Stimulated activated CD4-positive, alpha-beta T cell treated with anti-CD3 and anti-CD28 coated beads, Interleukin-1b, Interleukin-23, amount 100 ng/mL, for 24 hours (primary cell): ENCODE results near the gene PPP2R5C.
A peak's percentile ranks its signal among the peaks of the same experiment; 100 is the strongest.

Experiments used
- DNase-seq, 4 experiments: peaks; one replicate each; pipeline ENCODE4 v3.0.0-alpha.2; 2020; ENCODE audit warnings: low read depth in 4 of 4, low spot score in 1 of 4

PPP2R5C gene

GRCh38 chr14:101859958-101860357 is 98.4 kb downstream of the PPP2R5C start:
- DNase-seq, result no peak

GRCh38 chr14:101861464-101861863 is 100.0 kb downstream of the PPP2R5C start:
- no peak for DNase-seq

DNA sequence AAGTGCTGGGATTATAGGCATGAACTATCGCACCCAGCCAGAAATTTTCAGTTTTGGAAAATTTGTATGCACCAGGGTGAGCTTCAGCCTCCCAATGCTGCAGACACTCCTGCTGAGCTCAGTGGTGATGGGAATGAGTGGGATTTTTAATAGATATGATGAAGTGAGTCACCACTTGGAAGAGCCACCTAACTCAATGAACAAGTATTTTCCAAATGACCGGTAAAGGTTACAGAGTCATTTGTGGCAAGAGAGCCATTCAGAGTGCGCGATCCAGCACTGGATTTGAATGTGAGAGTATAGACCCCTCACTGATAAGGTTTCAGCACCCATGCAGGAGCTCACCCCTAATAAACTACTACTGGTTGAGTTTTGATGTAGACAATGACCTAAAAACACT is 100.7 kb downstream of the PPP2R5C start:
- no peak for DNase-seq

DNA sequence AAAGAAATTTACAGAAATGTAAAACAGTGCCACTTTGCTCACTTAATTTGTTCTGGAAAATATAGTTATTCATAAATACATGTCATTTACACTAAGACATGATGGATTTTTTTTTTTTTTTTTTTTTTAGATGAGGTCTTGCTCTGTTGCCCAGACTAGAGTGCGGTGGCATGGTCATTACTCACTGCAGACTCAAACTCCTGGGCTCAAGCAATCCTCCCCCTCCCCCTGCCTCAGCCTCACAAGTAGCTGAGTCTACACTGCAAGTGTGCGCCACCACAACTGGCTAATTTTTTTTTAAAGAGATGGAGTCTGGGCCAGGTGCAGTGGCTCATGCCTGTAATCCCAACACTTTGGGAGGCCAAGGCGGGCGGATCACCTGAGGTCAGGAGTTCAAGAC is 101.2 kb downstream of the PPP2R5C start:
- no peak for DNase-seq

DNA sequence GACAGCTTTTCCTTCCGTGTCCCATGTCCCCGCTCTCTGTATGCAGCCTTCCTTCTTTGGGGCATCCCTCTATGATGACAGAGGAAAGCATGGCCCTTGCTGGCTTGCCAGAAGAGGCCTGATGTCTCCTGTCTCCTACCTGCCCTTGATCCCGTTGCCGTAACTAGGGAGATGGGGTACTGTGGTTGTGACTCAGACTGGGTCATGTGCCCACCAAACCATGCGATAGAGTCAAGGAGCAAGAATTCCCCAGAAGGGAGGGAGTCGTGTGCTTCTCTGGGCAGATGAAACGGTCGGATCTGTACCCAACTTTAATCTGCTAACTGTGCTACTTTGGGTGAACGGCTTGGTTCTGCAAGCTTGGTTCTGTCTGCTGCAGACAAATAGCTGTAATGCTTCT is 103.8 kb downstream of the PPP2R5C start:
- no peak for DNase-seq

GRCh38 chr14:101867854-101868253 is 106.3 kb downstream of the PPP2R5C start:
- DNase-seq, result no peak

- DNase-seq, result no peak
Measured at GRCh38 chr14:101869217-101869616, 107.7 kb downstream of the PPP2R5C start.

DNA sequence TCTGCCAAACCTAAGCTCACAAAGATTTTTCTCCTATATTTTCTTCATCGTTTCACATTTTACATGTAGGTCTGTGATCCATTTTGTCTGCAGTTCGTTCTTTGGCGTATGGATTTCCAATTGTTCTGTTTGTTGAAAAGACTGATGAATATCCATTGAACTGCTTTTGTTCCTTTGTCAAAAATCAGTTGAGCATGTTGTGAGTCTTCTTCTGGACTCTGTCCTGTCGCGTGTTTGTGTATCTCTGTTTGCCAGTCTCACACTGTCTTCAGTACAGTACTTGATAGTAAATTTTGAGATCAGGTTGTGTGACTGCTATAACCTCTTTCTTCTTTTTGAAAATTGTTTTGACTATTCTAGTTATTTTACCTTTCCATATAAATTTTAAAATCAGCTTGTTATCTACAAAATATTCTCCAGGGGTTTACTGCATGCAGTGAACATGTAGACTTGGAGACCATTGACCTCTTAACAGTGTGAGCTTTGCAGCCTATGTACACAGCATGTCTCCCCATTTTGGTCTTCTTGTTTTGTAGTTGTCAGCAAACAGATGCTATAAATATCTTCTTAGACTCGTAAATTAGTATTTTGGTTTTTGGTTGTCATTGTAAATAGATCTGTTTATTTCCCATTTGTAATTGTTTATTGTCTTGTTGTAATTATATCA is 108.9 kb downstream of the PPP2R5C start:
- no peak for DNase-seq

GRCh38 chr14:101872346-101872745 is 110.8 kb downstream of the PPP2R5C start:
- DNase-seq, result no peak

- no peak for DNase-seq
Measured at GRCh38 chr14:101873076-101873825, 111.7 kb downstream of the PPP2R5C start.

GRCh38 chr14:101873991-101874390 is 112.5 kb downstream of the PPP2R5C start:
- DNase-seq, result no peak

DNA sequence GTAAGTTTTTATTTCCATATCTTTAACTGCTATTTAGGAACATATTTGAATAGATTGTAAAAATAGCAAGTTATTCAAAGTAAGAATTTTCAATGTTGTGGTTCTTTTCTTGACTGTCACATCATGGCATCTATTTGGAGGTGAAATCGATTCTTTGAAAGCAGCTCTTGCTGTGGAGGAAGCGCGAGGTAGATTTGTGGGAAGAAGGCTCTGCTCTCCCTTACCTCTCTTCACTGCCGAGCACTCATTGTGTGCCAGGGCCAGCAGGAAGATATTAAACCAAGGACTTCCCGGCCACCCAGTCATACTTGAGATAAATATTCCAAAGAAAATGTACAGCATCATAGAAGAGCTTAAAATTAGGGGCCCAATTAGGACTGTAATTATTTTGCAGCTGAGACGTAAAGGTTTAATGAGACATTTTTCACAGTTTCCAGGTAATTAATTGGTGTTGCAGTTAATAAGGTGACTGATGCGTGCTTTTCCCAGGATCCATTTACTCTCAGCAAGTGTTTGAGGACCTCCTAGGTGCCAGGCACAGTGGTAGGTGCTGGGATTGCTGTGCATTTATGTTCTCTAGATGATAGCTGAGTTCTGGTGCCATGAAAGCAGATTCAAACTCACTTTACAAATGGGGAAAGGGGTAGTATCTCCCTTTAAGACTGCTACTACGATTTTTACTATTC is 113.7 kb downstream of the PPP2R5C start:
- DNase-seq, result no peak

DNA sequence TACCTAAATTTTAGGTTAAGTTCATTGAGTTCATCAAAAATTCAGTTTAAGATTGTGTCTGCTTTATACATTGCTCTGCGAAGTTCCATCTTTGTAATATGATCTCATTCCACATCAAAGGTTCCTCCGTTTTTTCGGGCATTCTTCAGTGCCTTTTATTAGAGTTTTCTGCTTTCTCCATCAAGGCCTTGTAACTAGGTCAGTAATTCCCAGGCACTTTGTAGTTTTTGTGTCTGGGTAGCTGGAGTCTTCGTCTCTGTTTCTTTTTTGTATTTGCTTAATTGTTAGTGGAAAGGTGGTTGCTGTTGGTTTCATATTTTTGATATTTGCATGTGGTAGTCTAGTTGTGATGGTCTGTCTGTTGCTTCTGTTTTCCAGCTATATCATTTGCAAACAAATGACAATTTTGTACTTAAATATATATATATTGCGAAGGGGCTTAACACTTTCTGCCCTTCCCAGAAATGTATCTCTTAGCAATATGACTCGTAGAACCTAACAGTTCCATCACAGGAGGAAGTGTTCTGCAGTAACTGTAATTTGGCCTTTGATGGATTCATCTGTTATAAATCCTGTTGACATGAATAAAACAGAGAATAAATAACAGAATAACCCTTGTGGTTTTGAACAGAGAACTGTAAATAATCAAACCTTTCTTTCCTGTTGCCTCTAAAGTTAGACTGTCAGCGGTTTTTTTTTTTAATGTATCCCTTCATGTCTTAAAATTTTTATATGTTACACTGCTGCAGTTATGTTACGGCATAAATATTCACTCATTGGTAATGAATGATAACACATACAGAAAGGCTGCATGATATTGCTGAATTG is 114.4 kb downstream of the PPP2R5C start:
- DNase-seq, result no peak

GRCh38 chr14:101876555-101876938 is 115.0 kb downstream of the PPP2R5C start:
- DNase-seq, result peak; percentile 26 to 61 (median 46)

DNA sequence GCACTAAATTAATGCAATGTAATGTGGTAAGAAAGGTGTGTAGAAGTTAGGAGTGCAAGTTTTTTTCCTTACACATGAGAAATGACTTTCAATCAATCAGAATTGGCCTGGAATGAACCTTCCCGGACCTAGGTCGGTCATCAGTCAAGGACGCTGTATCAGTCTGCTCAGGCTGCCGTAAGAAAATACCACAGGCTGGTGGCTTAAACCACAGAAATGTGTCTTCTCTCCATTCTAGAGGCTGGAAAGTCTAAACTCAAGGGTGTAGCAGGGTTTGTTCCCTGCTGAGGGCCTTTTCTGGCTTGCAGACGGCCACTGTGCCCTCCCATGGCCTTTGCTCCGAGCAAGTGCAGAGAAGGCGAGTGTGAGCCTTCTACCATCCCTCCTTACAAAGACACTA is 116.3 kb downstream of the PPP2R5C start:
- DNase-seq, result no peak

- DNase-seq, result no peak
Measured at GRCh38 chr14:101878211-101878821, 116.8 kb downstream of the PPP2R5C start.

GRCh38 chr14:101878822-101879528 is 117.5 kb downstream of the PPP2R5C start:
- no peak for DNase-seq

DNA sequence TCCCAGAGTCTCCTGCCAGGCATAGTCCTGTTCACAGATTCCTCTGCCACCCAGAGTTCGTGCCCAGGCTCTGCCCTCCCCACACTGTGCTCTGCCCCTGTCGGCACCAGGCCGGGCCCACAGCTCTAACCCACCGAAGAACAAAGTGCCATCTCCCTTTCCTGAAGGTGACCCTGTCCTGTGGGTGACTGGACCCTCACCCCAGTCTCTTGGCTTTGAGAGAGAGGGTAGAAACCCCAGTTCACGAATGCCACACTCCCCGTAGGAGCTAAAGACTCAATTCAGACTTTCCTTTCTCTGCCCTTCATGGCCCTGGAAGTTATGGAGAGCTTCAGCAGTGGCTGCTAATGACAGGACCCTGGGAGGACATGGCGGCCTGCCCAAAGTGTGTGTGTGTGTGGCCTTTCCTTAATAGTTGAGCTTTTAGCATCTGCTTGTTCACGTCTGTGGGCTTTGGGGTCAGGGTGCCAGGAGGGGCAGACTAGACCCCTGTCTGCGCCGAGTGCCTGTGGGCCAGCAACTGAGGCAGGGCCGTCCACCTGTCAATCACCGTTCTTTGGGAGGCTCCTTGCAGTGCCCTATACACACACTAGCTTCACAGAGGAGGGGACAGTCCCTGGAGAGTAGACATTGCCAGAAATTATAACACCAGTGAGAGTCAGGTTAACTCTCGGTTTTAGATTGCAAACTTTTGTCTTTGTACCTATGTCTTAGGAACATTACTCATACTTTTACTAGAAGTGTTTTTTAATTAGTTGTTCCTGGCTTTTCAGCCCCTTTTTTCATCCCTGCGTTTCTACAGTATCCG is 118.2 kb downstream of the PPP2R5C start:
- no peak for DNase-seq

DNA sequence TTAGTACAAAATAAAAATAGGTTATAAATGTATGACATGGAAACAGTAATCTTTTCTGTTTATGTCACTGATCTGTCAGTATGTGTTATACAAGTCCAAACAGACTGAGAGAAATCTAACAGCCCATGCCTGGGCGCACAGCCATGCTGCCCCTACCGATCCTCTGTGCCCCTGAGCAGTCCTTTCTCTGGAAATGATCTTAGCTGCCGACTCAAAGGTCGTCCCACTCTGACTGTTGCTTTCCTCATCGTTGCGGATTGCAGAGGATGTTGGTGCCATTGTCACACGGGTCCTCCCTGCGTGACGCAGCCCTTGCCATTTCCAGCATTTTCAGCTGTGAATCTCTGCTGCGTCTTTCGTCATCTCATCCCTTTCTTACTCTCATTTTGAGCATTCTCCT is 119.9 kb downstream of the PPP2R5C start:
- DNase-seq, result no peak
